Measurements from ENCODE around the gene DPPA4. TPM values are rescaled to one million over a fixed set of nuclear protein-coding genes. Genes with fewer than 3 reads are reported as not detected.

DPPA4 gene
- total RNA-seq, 1 experiment from 2014 or later: not detected

DNA sequence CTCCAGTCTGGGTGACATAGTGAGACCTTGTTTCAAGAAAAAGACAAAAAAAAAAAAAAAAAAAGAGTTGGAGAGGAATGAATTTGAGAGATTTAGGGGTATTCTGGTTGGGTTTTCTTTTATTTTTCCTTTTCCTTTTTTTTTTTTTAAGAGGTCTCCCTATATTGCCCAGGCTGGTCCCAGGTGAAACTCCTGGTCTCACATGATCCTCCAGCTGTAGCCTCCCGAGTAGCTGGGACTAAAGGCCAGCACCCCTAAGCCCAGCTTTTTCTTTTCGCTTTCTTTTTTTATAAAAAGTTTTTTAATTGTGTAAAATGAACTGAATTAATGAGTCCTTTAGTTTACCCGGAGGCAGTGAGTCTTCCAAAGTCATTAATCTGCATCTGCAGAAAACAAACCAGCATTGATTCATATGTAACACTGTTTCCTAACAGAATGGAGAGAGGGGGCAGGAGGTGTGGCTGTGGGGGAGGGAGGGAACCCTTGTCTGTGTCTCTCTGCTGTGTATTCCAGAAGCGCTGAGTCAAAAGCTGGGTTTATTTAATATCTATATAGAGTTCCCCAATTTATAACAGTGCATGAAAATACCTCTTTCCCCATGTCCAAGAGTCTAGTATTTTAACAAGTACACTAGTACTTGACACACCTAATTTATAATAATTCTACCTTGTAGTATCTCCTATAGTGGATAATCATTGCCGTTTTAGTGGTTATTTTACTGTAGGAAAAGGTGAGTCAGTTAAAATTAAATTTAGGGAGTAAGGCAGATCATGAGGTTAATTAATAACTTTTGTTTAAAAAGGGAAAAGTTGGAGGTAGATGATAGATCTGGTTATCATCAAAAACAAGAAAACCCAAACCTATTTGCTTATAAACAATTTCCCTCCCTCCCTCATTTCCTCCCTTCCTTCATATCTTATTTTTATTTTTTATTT, 2.6 kb upstream of the DPPA4 start:
- intact Hi-C loops (cut with micrococcal nuclease; ENCODE audit: unreplicated experiment): no loop called here
- H3K9me3 ChIP-seq: no peaks in the 10 kb centered on the region
- Mint-ChIP-seq H3K27ac (ENCODE audit: unreplicated experiment) (no peak overlapping the region), H3K36me3 (ENCODE audit: insufficient read depth, unreplicated experiment) (no peaks in the 10 kb centered on the region), H3K4me3 (ENCODE audit: unreplicated experiment) (no peak overlapping the region), H3K9me3 (ENCODE audit: unreplicated experiment) (peaks cover 10% of the 10 kb centered on the region), H3K27me3 (ENCODE audit: insufficient read depth, unreplicated experiment) (no peaks in the 10 kb centered on the region), H3K4me1 (ENCODE audit: low read depth, unreplicated experiment) (peaks cover 6% of the 10 kb centered on the region)
- DNase-seq: no peak
- no peaks in the 10 kb centered on the region for H3K27me3 ChIP-seq (replicated peaks; ENCODE audit: control insufficient read depth, insufficient read depth, low read length)
- H3K4me3 ChIP-seq (ENCODE audit: low read depth, low read length): no peak overlapping the region
- H3K36me3 ChIP-seq (ENCODE audit: control insufficient read depth, insufficient read depth, low read length): no peaks in the 10 kb centered on the region
- BruUV-seq (replicated peaks): no TSS peak
- TF ChIP-seq, protein P1, sequence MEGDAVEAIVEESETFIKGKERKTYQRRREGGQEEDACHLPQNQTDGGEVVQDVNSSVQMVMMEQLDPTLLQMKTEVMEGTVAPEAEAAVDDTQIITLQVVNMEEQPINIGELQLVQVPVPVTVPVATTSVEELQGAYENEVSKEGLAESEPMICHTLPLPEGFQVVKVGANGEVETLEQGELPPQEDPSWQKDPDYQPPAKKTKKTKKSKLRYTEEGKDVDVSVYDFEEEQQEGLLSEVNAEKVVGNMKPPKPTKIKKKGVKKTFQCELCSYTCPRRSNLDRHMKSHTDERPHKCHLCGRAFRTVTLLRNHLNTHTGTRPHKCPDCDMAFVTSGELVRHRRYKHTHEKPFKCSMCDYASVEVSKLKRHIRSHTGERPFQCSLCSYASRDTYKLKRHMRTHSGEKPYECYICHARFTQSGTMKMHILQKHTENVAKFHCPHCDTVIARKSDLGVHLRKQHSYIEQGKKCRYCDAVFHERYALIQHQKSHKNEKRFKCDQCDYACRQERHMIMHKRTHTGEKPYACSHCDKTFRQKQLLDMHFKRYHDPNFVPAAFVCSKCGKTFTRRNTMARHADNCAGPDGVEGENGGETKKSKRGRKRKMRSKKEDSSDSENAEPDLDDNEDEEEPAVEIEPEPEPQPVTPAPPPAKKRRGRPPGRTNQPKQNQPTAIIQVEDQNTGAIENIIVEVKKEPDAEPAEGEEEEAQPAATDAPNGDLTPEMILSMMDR (IDR thresholded peaks at IDR 0.05; ENCODE audit: insufficient read depth in 1 of 2, low read depth in 1 of 2, low read length in 1 of 2, severe bottlenecking in 1 of 2, unreplicated experiment in 1 of 2): no peak
- ChIA-PET POLR2A (no interaction called here), CTCF (no interaction called here)
- H3K4me1 ChIP-seq: no peaks in the 10 kb centered on the region

DNA sequence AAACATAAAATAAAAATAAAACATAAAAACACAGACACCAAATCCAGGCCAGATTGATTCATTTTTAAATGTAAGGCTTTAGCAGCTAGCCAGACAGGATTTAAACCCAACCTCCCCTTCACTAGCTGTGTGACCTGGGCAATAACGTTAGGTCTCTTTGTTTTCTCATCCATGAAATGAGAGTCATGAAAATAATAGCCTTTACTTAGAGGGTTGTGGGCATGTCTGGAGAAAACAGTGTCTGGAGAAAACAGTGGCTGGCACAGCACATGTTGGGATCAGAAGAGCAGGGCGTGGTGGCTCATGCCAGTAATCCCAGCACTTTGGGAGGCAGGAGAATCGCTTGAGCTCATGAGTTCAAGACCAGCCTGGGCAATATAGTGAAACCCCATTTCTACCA, 1.9 kb upstream of the DPPA4 start:
- Mint-ChIP-seq H3K4me1 (ENCODE audit: low read depth, unreplicated experiment) (peaks cover 14% of the 10 kb centered on the region), H3K27ac (ENCODE audit: unreplicated experiment) (no peak overlapping the region), H3K4me3 (ENCODE audit: unreplicated experiment) (no peak overlapping the region), H3K27me3 (ENCODE audit: insufficient read depth, unreplicated experiment) (no peaks in the 10 kb centered on the region), H3K36me3 (ENCODE audit: insufficient read depth, unreplicated experiment) (no peaks in the 10 kb centered on the region), H3K9me3 (ENCODE audit: unreplicated experiment) (peaks cover 10% of the 10 kb centered on the region)
- H3K9me3 ChIP-seq: no peaks in the 10 kb centered on the region
- POLR2A ChIA-PET: no interaction called here
- TF ChIP-seq, protein P1 (IDR thresholded peaks at IDR 0.05; ENCODE audit: insufficient read depth in 1 of 2, low read depth in 1 of 2, low read length in 1 of 2, severe bottlenecking in 1 of 2, unreplicated experiment in 1 of 2): no peak
- no peaks in the 10 kb centered on the region for H3K4me1 ChIP-seq
- intact Hi-C loops (cut with micrococcal nuclease; ENCODE audit: unreplicated experiment): no loop called here
- CTCF ChIA-PET: no interaction called here
- no peak overlapping the region for H3K4me3 ChIP-seq (ENCODE audit: low read depth, low read length)
- no peaks in the 10 kb centered on the region for H3K27me3 ChIP-seq (replicated peaks; ENCODE audit: control insufficient read depth, insufficient read depth, low read length)
- no peaks in the 10 kb centered on the region for H3K36me3 ChIP-seq (ENCODE audit: control insufficient read depth, insufficient read depth, low read length)
- DNase-seq: no peak
- BruUV-seq (replicated peaks): no TSS peak

DNA sequence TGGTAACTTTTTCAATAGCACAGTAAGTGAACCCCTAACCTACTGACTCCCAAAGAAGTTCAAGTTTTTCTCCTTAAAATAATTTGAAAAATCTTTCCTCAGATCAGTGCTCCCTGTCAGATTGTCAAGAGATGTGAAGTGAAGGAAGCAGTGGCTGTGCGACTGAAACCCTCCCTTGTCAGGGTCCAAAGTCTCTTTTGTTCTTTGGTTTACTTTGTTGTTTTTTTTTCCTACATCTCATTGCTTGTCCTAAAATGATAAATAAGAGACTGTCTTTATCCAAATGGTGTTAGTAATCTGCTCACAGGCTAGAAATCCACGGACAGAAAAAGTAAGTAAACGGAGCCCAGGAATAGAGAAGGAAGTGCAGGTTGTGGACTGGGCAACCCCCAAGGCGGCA, 976 bp upstream of the DPPA4 start:
- Mint-ChIP-seq H3K4me3 (ENCODE audit: unreplicated experiment) (no peak overlapping the region), H3K9me3 (ENCODE audit: unreplicated experiment) (peaks cover 10% of the 10 kb centered on the region), H3K36me3 (ENCODE audit: insufficient read depth, unreplicated experiment) (no peaks in the 10 kb centered on the region), H3K4me1 (ENCODE audit: low read depth, unreplicated experiment) (peaks cover 14% of the 10 kb centered on the region), H3K27me3 (ENCODE audit: insufficient read depth, unreplicated experiment) (no peaks in the 10 kb centered on the region), H3K27ac (ENCODE audit: unreplicated experiment) (no peak overlapping the region)
- no TSS peak for BruUV-seq (replicated peaks)
- TF ChIP-seq, protein P1 (IDR thresholded peaks at IDR 0.05; ENCODE audit: insufficient read depth in 1 of 2, low read depth in 1 of 2, low read length in 1 of 2, severe bottlenecking in 1 of 2, unreplicated experiment in 1 of 2): no peak
- intact Hi-C loops (cut with micrococcal nuclease; ENCODE audit: unreplicated experiment): no loop called here
- CTCF ChIA-PET: no interaction called here
- no peak overlapping the region for H3K4me3 ChIP-seq (ENCODE audit: low read depth, low read length)
- no peaks in the 10 kb centered on the region for H3K4me1 ChIP-seq
- no peaks in the 10 kb centered on the region for H3K36me3 ChIP-seq (ENCODE audit: control insufficient read depth, insufficient read depth, low read length)
- H3K9me3 ChIP-seq: no peaks in the 10 kb centered on the region
- POLR2A ChIA-PET: no interaction called here
- DNase-seq: no peak
- H3K27me3 ChIP-seq (replicated peaks; ENCODE audit: control insufficient read depth, insufficient read depth, low read length): no peaks in the 10 kb centered on the region

Measured in Caco-2 (cell line).